ENCODE data around the gene GAD1. TPM values are rescaled to one million over a fixed set of nuclear protein-coding genes. Genes with fewer than 3 reads are reported as not detected.

Gene GAD1
- total RNA-seq, 1 experiment from 2014 or later, result 2.5 TPM

DNA sequence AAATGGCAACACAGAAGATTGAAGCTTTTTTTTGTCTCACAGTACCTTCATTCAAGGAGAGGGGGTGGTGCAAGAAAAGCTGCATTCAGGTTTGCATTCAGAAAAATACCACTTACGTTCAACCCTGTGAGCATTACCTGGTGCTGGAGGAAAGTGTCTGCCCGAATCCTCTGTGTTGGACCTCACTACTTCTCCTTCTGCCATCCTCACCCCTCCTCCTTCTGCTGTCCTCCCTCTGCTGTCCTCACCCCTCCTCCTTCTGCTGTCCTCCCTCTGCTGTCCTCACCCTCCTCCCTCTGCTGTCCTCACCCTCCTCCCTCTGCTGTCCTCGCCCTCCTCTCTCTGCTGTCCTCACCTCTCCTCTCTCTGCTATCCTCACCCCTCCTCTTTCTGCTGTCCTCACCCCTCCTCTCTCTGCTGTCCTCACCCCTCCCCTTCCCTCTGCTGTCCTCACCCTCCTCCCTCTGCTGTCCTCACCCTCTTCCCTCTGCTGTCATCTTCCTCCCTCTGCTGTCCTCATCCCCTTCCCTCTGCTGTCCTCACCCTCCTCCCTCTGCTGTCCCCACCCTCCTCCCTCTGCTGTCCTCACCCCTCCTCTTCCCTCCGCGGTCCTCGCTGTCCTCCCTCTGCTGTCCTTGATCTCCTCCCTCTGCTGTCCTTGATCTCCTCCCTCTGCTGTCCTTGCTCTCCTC, 11.3 kb downstream of the GAD1 start:
- Mint-ChIP-seq H3K36me3 (no peaks in the 10 kb centered on the region), H3K27me3 (ENCODE audit: low read depth) (peaks cover 67% of the 10 kb centered on the region), H3K9me3 (no peaks in the 10 kb centered on the region), H3K4me1 (peaks cover 9% of the 10 kb centered on the region), H3K4me3 (no peak overlapping the region), H3K27ac (no peak overlapping the region)
- no peak for ATAC-seq
- DNase-seq (ENCODE audit: low spot score), result no peak
- no peak for TF ChIP-seq PREB (CRISPR knock-in tag; IDR thresholded peaks at IDR 0.05; ENCODE audit: borderline replicate concordance)
- TF ChIP-seq ZNF121 (CRISPR knock-in tag; IDR thresholded peaks at IDR 0.05), result no peak
- ChIA-PET CTCF (interaction anchor here (0.9 to 1.5 kb wide), 2 partner anchors 45 to 101 kb away, joined by 3 to 7 read pairs; partner anchors contain the start of gene GORASP2), POLR2A (no interaction called here)

- H3K4me3 Mint-ChIP-seq, result no peak overlapping the region
- no peaks in the 10 kb centered on the region for H3K36me3 Mint-ChIP-seq
- H3K9me3 Mint-ChIP-seq, result no peaks in the 10 kb centered on the region
- POLR2A ChIA-PET, result no interaction called here
- DNase-seq (ENCODE audit: low spot score) (no peak), ATAC-seq (no peak)
- CTCF ChIA-PET, result no interaction called here
- peaks cover 9% of the 10 kb centered on the region for H3K4me1 Mint-ChIP-seq
- peaks cover 63% of the 10 kb centered on the region for H3K27me3 Mint-ChIP-seq (ENCODE audit: low read depth)
- TF ChIP-seq ZNF263 (CRISPR knock-in tag; IDR thresholded peaks at IDR 0.05; ENCODE audit: low read depth), result peak; percentile 70
- TF ChIP-seq, protein P1, sequence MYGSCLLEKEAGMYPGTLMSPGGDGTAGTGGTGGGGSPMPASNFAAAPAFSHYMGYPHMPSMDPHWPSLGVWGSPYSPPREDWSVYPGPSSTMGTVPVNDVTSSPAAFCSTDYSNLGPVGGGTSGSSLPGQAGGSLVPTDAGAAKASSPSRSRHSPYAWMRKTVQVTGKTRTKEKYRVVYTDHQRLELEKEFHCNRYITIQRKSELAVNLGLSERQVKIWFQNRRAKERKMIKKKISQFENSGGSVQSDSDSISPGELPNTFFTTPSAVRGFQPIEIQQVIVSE (CRISPR knock-in tag; IDR thresholded peaks at IDR 0.05; ENCODE audit: borderline replicate concordance), result no peak
- no peak overlapping the region for H3K27ac Mint-ChIP-seq
Measured at GRCh38 chr2:170828533-170828916, 11.8 kb downstream of the GAD1 start.

GRCh38 chr2:170829036-170829435, 12.3 kb downstream of the GAD1 start:
- Mint-ChIP-seq H3K36me3 (no peaks in the 10 kb centered on the region), H3K9me3 (no peaks in the 10 kb centered on the region), H3K27me3 (ENCODE audit: low read depth) (peaks cover 58% of the 10 kb centered on the region), H3K4me3 (no peak overlapping the region), H3K4me1 (peaks cover 7% of the 10 kb centered on the region), H3K27ac (no peak overlapping the region)
- POLR2A ChIA-PET, result no interaction called here
- DNase-seq (ENCODE audit: low spot score), result no peak
- TF ChIP-seq, protein P2, sequence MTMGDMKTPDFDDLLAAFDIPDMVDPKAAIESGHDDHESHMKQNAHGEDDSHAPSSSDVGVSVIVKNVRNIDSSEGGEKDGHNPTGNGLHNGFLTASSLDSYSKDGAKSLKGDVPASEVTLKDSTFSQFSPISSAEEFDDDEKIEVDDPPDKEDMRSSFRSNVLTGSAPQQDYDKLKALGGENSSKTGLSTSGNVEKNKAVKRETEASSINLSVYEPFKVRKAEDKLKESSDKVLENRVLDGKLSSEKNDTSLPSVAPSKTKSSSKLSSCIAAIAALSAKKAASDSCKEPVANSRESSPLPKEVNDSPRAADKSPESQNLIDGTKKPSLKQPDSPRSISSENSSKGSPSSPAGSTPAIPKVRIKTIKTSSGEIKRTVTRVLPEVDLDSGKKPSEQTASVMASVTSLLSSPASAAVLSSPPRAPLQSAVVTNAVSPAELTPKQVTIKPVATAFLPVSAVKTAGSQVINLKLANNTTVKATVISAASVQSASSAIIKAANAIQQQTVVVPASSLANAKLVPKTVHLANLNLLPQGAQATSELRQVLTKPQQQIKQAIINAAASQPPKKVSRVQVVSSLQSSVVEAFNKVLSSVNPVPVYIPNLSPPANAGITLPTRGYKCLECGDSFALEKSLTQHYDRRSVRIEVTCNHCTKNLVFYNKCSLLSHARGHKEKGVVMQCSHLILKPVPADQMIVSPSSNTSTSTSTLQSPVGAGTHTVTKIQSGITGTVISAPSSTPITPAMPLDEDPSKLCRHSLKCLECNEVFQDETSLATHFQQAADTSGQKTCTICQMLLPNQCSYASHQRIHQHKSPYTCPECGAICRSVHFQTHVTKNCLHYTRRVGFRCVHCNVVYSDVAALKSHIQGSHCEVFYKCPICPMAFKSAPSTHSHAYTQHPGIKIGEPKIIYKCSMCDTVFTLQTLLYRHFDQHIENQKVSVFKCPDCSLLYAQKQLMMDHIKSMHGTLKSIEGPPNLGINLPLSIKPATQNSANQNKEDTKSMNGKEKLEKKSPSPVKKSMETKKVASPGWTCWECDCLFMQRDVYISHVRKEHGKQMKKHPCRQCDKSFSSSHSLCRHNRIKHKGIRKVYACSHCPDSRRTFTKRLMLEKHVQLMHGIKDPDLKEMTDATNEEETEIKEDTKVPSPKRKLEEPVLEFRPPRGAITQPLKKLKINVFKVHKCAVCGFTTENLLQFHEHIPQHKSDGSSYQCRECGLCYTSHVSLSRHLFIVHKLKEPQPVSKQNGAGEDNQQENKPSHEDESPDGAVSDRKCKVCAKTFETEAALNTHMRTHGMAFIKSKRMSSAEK (CRISPR knock-in tag; IDR thresholded peaks at IDR 0.05; ENCODE audit: borderline replicate concordance), result no peak
- 0 out of 2 replicates have a peak, but pooled peaks have one; percentile 51 for TF ChIP-seq ZNF263 (CRISPR knock-in tag; IDR thresholded peaks at IDR 0.05; ENCODE audit: low read depth)
- no peak for TF ChIP-seq CBFB (CRISPR knock-in tag; IDR thresholded peaks at IDR 0.05; ENCODE audit: low read depth)
- TF ChIP-seq SMAD4 (CRISPR knock-in tag; IDR thresholded peaks at IDR 0.05), result no peak
- ATAC-seq, result no peak
- CTCF ChIA-PET, result no interaction called here

DNA sequence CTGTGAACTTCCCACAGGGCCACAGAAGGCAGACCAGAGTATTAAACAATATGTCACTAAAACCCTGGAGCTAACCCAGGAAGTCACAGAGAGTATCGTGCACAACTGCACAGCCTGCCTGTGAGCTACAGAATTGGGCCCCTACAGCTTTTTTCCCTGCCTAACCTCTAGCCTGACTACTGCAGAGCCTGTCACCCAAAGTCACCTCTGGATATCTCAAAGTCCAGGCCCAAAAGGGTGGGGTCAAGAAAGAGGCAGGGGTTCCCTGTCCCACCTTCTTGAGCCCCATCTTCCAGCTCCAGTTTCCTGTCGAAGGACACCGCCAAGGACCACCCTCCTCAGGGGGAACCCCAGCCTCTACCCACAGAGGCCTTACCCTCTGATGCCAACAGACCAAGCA, 13.5 kb downstream of the GAD1 start:
- Mint-ChIP-seq H3K27me3 (ENCODE audit: low read depth) (peaks cover 47% of the 10 kb centered on the region), H3K9me3 (no peaks in the 10 kb centered on the region), H3K4me3 (no peak overlapping the region), H3K27ac (no peak overlapping the region), H3K36me3 (no peaks in the 10 kb centered on the region), H3K4me1 (no peaks in the 10 kb centered on the region; the same call in 1 of the 2 replicates)
- ChIA-PET CTCF (interaction anchor here (1.0 kb wide), 1 partner anchor 15 kb away, joined by 4 read pairs; no protein-coding TSS in a partner anchor), POLR2A (no interaction called here)
- no peak for ATAC-seq
- DNase-seq (ENCODE audit: low spot score), result no peak
- TF ChIP-seq TEAD4 (CRISPR knock-in tag; IDR thresholded peaks at IDR 0.05), result no peak
- TF ChIP-seq, protein P1 (CRISPR knock-in tag; IDR thresholded peaks at IDR 0.05; ENCODE audit: borderline replicate concordance), result no peak
- no peak for TF ChIP-seq MYBL2 (CRISPR knock-in tag; IDR thresholded peaks at IDR 0.05)
- TF ChIP-seq, protein P3, sequence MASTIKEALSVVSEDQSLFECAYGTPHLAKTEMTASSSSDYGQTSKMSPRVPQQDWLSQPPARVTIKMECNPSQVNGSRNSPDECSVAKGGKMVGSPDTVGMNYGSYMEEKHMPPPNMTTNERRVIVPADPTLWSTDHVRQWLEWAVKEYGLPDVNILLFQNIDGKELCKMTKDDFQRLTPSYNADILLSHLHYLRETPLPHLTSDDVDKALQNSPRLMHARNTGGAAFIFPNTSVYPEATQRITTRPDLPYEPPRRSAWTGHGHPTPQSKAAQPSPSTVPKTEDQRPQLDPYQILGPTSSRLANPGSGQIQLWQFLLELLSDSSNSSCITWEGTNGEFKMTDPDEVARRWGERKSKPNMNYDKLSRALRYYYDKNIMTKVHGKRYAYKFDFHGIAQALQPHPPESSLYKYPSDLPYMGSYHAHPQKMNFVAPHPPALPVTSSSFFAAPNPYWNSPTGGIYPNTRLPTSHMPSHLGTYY (CRISPR knock-in tag; IDR thresholded peaks at IDR 0.05), result no peak
- TF ChIP-seq USF2 (CRISPR knock-in tag; IDR thresholded peaks at IDR 0.05), result no peak
- no peak for TF ChIP-seq NR2C2 (CRISPR knock-in tag; IDR thresholded peaks at IDR 0.05)
- TF ChIP-seq ATF3 (CRISPR knock-in tag; conservative IDR thresholded peaks at IDR 0.05), result no peak
- no peak for TF ChIP-seq EMX1 (CRISPR knock-in tag; IDR thresholded peaks at IDR 0.05)
- TF ChIP-seq CREB1 (CRISPR knock-in tag; IDR thresholded peaks at IDR 0.05), result no peak
- TF ChIP-seq FOXK1 (CRISPR knock-in tag; IDR thresholded peaks at IDR 0.05), result no peak
- TF ChIP-seq ZNF121 (CRISPR knock-in tag; IDR thresholded peaks at IDR 0.05), result no peak
- TF ChIP-seq PRRX2 (CRISPR knock-in tag; IDR thresholded peaks at IDR 0.05), result no peak
- TF ChIP-seq ETV6 (CRISPR knock-in tag; IDR thresholded peaks at IDR 0.05), result no peak

Measured in WTC11 (cell line).